Measurements from ENCODE around the gene HOXA4.

The HOXA4 gene

GRCh38 chr7:27139334-27140125 lies 9.0 kb upstream of the HOXA4 start:
- no peaks in the 10 kb centered on the region for H3K9me2 ChIP-seq (replicated peaks; ENCODE audit: low read depth, low read length)
- peak overlapping the region; percentile 68 for H3K9ac ChIP-seq (ENCODE audit: low read depth, low read length, poor library complexity, severe bottlenecking)
- peaks cover 79% of the 10 kb centered on the region for H3K4me1 ChIP-seq (ENCODE audit: insufficient read depth, low read length, poor library complexity, severe bottlenecking)
- H3K36me3 ChIP-seq (ENCODE audit: insufficient read depth, low read length), result peaks cover 61% of the 10 kb centered on the region
- H3K27me3 ChIP-seq (ENCODE audit: insufficient read depth, low read length, poor library complexity, severe bottlenecking), result no peaks in the 10 kb centered on the region
- H3K4me3 ChIP-seq (ENCODE audit: low read length, poor library complexity, severe bottlenecking), result peak overlapping the region; percentile 94
- no peaks in the 10 kb centered on the region for H3K9me3 ChIP-seq (ENCODE audit: insufficient read depth, low read depth, low read length)
- TF ChIP-seq EZH2phosphoT487 (IDR thresholded peaks at IDR 0.05; ENCODE audit: borderline replicate concordance) (no peak), CTCF (conservative IDR thresholded peaks at IDR 0.05; ENCODE audit: low read length) (no peak)
- peak overlapping the region; percentile 91 for H3K4me2 ChIP-seq (ENCODE audit: low read depth, low read length, poor library complexity, severe bottlenecking)
- H4K20me1 ChIP-seq (ENCODE audit: insufficient read depth, low read length, poor library complexity, severe bottlenecking), result peaks cover 95% of the 10 kb centered on the region
- no peak overlapping the region for H2AFZ ChIP-seq (ENCODE audit: low read length)
- peaks cover 4% of the 10 kb centered on the region for H3F3A ChIP-seq (ENCODE audit: low read depth)
- H3K79me2 ChIP-seq (ENCODE audit: insufficient read depth, low read length), result peaks cover 100% of the 10 kb centered on the region

- Histone ChIP-seq H4K20me1 (ENCODE audit: insufficient read depth, low read length, poor library complexity, severe bottlenecking) (peaks cover 95% of the 10 kb centered on the region), H3K27me3 (ENCODE audit: insufficient read depth, low read length, poor library complexity, severe bottlenecking) (no peaks in the 10 kb centered on the region), H3K36me3 (ENCODE audit: insufficient read depth, low read length) (peaks cover 59% of the 10 kb centered on the region), H2AFZ (ENCODE audit: low read length) (no peak overlapping the region), H3K9ac (ENCODE audit: low read depth, low read length, poor library complexity, severe bottlenecking) (peak overlapping the region; percentile 68), H3K4me3 (ENCODE audit: low read length, poor library complexity, severe bottlenecking) (peak overlapping the region; percentile 94), H3K9me2 (replicated peaks; ENCODE audit: low read depth, low read length) (no peaks in the 10 kb centered on the region), H3K9me3 (ENCODE audit: insufficient read depth, low read depth, low read length) (no peaks in the 10 kb centered on the region), H3F3A (ENCODE audit: low read depth) (peaks cover 4% of the 10 kb centered on the region), H3K4me1 (ENCODE audit: insufficient read depth, low read length, poor library complexity, severe bottlenecking) (peaks cover 81% of the 10 kb centered on the region), H3K79me2 (ENCODE audit: insufficient read depth, low read length) (peaks cover 100% of the 10 kb centered on the region), H3K4me2 (ENCODE audit: low read depth, low read length, poor library complexity, severe bottlenecking) (peak overlapping the region; percentile 91)
- TF ChIP-seq CTCF (conservative IDR thresholded peaks at IDR 0.05; ENCODE audit: low read length) (no peak), EZH2phosphoT487 (IDR thresholded peaks at IDR 0.05; ENCODE audit: borderline replicate concordance) (no peak)
These were observed 8.4 kb upstream of the HOXA4 start for GRCh38 chr7:27138985-27139333.

- Histone ChIP-seq H4K20me1 (ENCODE audit: insufficient read depth, low read length, poor library complexity, severe bottlenecking) (peaks cover 95% of the 10 kb centered on the region), H3F3A (ENCODE audit: low read depth) (peaks cover 4% of the 10 kb centered on the region), H3K9me3 (ENCODE audit: insufficient read depth, low read depth, low read length) (no peaks in the 10 kb centered on the region), H3K4me3 (ENCODE audit: low read length, poor library complexity, severe bottlenecking) (peak overlapping the region; percentile 94), H3K9ac (ENCODE audit: low read depth, low read length, poor library complexity, severe bottlenecking) (peak overlapping the region; percentile 68), H3K79me2 (ENCODE audit: insufficient read depth, low read length) (peaks cover 100% of the 10 kb centered on the region), H3K9me2 (replicated peaks; ENCODE audit: low read depth, low read length) (no peaks in the 10 kb centered on the region), H3K27me3 (ENCODE audit: insufficient read depth, low read length, poor library complexity, severe bottlenecking) (no peaks in the 10 kb centered on the region), H3K4me1 (ENCODE audit: insufficient read depth, low read length, poor library complexity, severe bottlenecking) (peaks cover 80% of the 10 kb centered on the region), H3K4me2 (ENCODE audit: low read depth, low read length, poor library complexity, severe bottlenecking) (peak overlapping the region; percentile 91), H2AFZ (ENCODE audit: low read length) (no peak overlapping the region), H3K36me3 (ENCODE audit: insufficient read depth, low read length) (peaks cover 59% of the 10 kb centered on the region)
- no peak for TF ChIP-seq CTCF (conservative IDR thresholded peaks at IDR 0.05; ENCODE audit: low read length)
These were observed 7.9 kb upstream of the HOXA4 start for GRCh38 chr7:27138472-27138871.

Measured in Loucy (cell line).